Gastroesophageal sphincter (tissue), 2 donors: ENCODE measurements around the gene SLC5A6.

Experiments used
- EP300 ChIP-seq: sonication (generic); formaldehyde crosslinking; IDR thresholded peaks from one replicate; pipeline ENCODE4 v1.6.1; 2017; ENCODE audit warnings: antibody characterized with exemption, mild to moderate bottlenecking
- POLR2AphosphoS5 ChIP-seq: sonication (generic); formaldehyde crosslinking; IDR thresholded peaks from one replicate; pipeline ENCODE4 v1.6.1; 2017; ENCODE audit warnings: antibody characterized with exemption

GRCh38 chr2:27206346-27206745 is 5.7 kb downstream of the SLC5A6 start:
- no peak for TF ChIP-seq POLR2AphosphoS5
- no peak for TF ChIP-seq EP300
